ENCODE measurements around the gene BATF.

The BATF gene

DNA sequence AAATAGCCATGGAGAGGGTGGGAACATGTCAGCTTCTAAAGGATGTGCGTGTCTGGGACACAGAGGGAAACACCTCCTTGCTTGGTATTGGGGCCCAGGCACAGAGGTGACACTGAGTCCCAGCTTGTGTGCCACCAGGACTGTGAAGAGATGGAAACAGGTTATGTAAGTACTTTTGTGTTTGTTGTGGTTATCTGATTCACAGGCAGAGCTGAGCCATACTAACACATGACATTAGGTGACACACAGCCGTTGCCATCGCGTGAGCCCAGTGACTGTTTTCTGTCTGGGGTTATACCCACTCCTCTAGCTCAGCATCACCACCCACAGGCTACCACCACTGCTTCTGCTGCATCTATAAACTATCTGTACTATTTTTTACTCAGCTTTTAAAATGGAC lies 44.1 kb downstream of the BATF start:
- Histone ChIP-seq H2BK15ac (replicated peaks; ENCODE audit: low read depth) (no peak overlapping the region), H2BK5ac (ENCODE audit: low read length) (no peak overlapping the region), H3K36me3 (ENCODE audit: control insufficient read depth, insufficient read depth, low read length) (no peaks in the 10 kb centered on the region), H3K27ac (ENCODE audit: low read depth, low read length) (no peak overlapping the region), H4K5ac (ENCODE audit: low read length) (no peak overlapping the region), H3K9ac (ENCODE audit: low read length) (no peak overlapping the region), H3K18ac (ENCODE audit: low read length) (no peak overlapping the region), H2BK120ac (ENCODE audit: low read depth, low read length) (no peak overlapping the region), H3K4me2 (ENCODE audit: low read length) (no peak overlapping the region), H2AK5ac (ENCODE audit: low read length) (no peak overlapping the region), H3K4me1 (ENCODE audit: control insufficient read depth, low read depth, low read length) (no peaks in the 10 kb centered on the region), H3K27me3 (ENCODE audit: insufficient read depth, low read length, poor library complexity) (no peaks in the 10 kb centered on the region), H3K4me3 (ENCODE audit: low read length) (no peak overlapping the region), H3K4ac (ENCODE audit: low read depth, low read length) (no peak overlapping the region), H3K79me2 (ENCODE audit: control insufficient read depth, insufficient read depth, low read length) (no peaks in the 10 kb centered on the region), H3K56ac (ENCODE audit: low read length) (no peak overlapping the region), H4K8ac (ENCODE audit: low read depth, low read length) (no peak overlapping the region), H3K23ac (ENCODE audit: low read length) (no peak overlapping the region), H3K79me1 (ENCODE audit: low read length) (no peaks in the 10 kb centered on the region)
- DNase-seq: no peak
- WGBS (ENCODE audit: extremely low coverage, insufficient coverage, low lambda C conversion rate): no CpG with 5 or more reads among the region's 4 CpGs

DNA sequence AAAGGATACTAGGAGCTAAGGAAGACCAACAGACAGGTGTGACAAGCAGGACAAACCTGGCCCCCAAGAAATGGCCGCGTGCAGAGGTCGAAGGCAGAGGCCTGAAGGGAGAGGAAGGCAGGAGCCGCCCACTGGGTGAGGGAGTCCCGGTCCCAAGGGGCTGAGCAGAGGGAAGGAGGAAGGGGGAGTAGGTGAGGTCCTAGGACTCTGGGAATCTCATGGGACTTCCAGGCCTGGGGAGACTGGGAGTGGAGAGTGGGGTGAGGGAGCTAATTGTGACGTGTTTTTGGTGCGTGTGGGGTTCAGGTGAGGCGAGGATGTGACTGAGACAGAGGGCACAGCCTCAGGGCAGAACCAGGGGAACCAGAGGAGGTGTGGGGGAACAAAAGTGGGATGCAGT lies 44.5 kb downstream of the BATF start:
- WGBS (ENCODE audit: extremely low coverage, insufficient coverage, low lambda C conversion rate): no CpG with 5 or more reads among the region's 8 CpGs
- no peak overlapping the region for H2AK5ac ChIP-seq (ENCODE audit: low read length)
- no peak overlapping the region for H3K4me3 ChIP-seq (ENCODE audit: low read length)
- no peak overlapping the region for H3K27ac ChIP-seq (ENCODE audit: low read depth, low read length)
- no peak overlapping the region for H4K5ac ChIP-seq (ENCODE audit: low read length)
- no peaks in the 10 kb centered on the region for H3K79me2 ChIP-seq (ENCODE audit: control insufficient read depth, insufficient read depth, low read length)
- H2BK5ac ChIP-seq (ENCODE audit: low read length): no peak overlapping the region
- no peak for DNase-seq
- H3K4me2 ChIP-seq (ENCODE audit: low read length): no peak overlapping the region
- no peaks in the 10 kb centered on the region for H3K4me1 ChIP-seq (ENCODE audit: control insufficient read depth, low read depth, low read length)
- H2BK120ac ChIP-seq (ENCODE audit: low read depth, low read length): no peak overlapping the region
- no peak overlapping the region for H3K18ac ChIP-seq (ENCODE audit: low read length)
- H3K23ac ChIP-seq (ENCODE audit: low read length): no peak overlapping the region
- H3K36me3 ChIP-seq (ENCODE audit: control insufficient read depth, insufficient read depth, low read length): no peaks in the 10 kb centered on the region
- H3K4ac ChIP-seq (ENCODE audit: low read depth, low read length): no peak overlapping the region
- no peaks in the 10 kb centered on the region for H3K79me1 ChIP-seq (ENCODE audit: low read length)
- no peak overlapping the region for H3K56ac ChIP-seq (ENCODE audit: low read length)
- no peak overlapping the region for H4K8ac ChIP-seq (ENCODE audit: low read depth, low read length)
- H3K27me3 ChIP-seq (ENCODE audit: insufficient read depth, low read length, poor library complexity): no peaks in the 10 kb centered on the region
- no peak overlapping the region for H2BK15ac ChIP-seq (replicated peaks; ENCODE audit: low read depth)
- H3K9ac ChIP-seq (ENCODE audit: low read length): no peak overlapping the region

DNA sequence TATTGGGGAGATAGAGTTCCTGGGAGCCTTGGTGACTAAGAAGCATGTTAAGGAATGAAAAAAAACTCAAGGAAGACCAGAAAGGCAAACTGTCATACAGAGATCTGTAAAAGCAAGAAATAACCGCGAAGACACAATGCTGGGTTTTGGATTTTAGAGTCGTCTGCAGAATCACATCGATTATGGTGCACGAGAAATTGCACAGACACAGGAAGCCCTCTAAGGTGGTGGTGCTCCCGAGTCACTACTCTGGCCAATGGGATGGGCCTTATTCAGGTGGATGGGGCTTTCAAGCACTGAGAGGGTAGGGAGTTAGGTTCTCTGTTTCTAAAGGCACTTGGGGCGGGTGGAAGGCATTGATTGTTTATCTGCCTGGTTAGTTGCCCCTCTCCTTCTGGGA lies 45.9 kb downstream of the BATF start:
- Histone ChIP-seq H3K79me2 (ENCODE audit: control insufficient read depth, insufficient read depth, low read length) (no peaks in the 10 kb centered on the region), H3K4me1 (ENCODE audit: control insufficient read depth, low read depth, low read length) (no peaks in the 10 kb centered on the region), H2BK5ac (ENCODE audit: low read length) (no peak overlapping the region), H3K4me3 (ENCODE audit: low read length) (no peak overlapping the region), H3K23ac (ENCODE audit: low read length) (no peak overlapping the region), H4K8ac (ENCODE audit: low read depth, low read length) (no peak overlapping the region), H2BK120ac (ENCODE audit: low read depth, low read length) (no peak overlapping the region), H3K27me3 (ENCODE audit: insufficient read depth, low read length, poor library complexity) (no peaks in the 10 kb centered on the region), H3K4ac (ENCODE audit: low read depth, low read length) (no peak overlapping the region), H2BK15ac (replicated peaks; ENCODE audit: low read depth) (no peak overlapping the region), H3K4me2 (ENCODE audit: low read length) (no peak overlapping the region), H3K79me1 (ENCODE audit: low read length) (no peaks in the 10 kb centered on the region), H3K56ac (ENCODE audit: low read length) (no peak overlapping the region), H3K18ac (ENCODE audit: low read length) (no peak overlapping the region), H3K9ac (ENCODE audit: low read length) (no peak overlapping the region), H3K27ac (ENCODE audit: low read depth, low read length) (no peak overlapping the region), H3K36me3 (ENCODE audit: control insufficient read depth, insufficient read depth, low read length) (no peaks in the 10 kb centered on the region), H4K5ac (ENCODE audit: low read length) (no peak overlapping the region), H2AK5ac (ENCODE audit: low read length) (no peak overlapping the region)
- WGBS (ENCODE audit: extremely low coverage, insufficient coverage, low lambda C conversion rate): no CpG with 5 or more reads among the region's 7 CpGs
- no peak for DNase-seq

DNA sequence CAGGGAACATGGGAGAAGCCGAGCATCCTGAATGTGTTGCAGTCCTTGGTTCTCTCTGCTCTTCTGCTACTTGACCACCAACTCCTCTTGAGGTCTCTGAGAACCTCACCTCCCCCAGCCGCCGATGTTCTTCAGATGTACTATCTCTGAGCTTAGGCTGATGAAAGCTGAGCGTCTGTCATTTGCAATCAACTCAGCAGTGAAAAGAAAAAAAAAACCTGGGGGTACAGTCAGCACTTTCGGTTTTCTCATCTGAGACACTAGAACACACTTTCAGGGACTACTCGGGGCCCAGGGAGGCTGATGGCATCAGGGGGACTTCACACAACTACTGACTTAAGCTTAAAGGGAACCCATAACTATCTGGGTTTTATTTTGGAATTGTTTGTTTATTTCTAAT lies 46.5 kb downstream of the BATF start:
- Histone ChIP-seq H3K4me2 (ENCODE audit: low read length) (no peak overlapping the region), H2BK15ac (replicated peaks; ENCODE audit: low read depth) (no peak overlapping the region), H3K4me1 (ENCODE audit: control insufficient read depth, low read depth, low read length) (no peaks in the 10 kb centered on the region), H4K5ac (ENCODE audit: low read length) (no peak overlapping the region), H3K79me2 (ENCODE audit: control insufficient read depth, insufficient read depth, low read length) (no peaks in the 10 kb centered on the region), H2AK5ac (ENCODE audit: low read length) (no peak overlapping the region), H3K56ac (ENCODE audit: low read length) (no peak overlapping the region), H4K8ac (ENCODE audit: low read depth, low read length) (no peak overlapping the region), H3K4ac (ENCODE audit: low read depth, low read length) (no peak overlapping the region), H3K79me1 (ENCODE audit: low read length) (no peaks in the 10 kb centered on the region), H3K27me3 (ENCODE audit: insufficient read depth, low read length, poor library complexity) (no peaks in the 10 kb centered on the region), H3K23ac (ENCODE audit: low read length) (no peak overlapping the region), H3K36me3 (ENCODE audit: control insufficient read depth, insufficient read depth, low read length) (no peaks in the 10 kb centered on the region), H3K27ac (ENCODE audit: low read depth, low read length) (no peak overlapping the region), H2BK120ac (ENCODE audit: low read depth, low read length) (no peak overlapping the region), H2BK5ac (ENCODE audit: low read length) (no peak overlapping the region), H3K4me3 (ENCODE audit: low read length) (no peak overlapping the region), H3K18ac (ENCODE audit: low read length) (no peak overlapping the region), H3K9ac (ENCODE audit: low read length) (no peak overlapping the region)
- no CpG with 5 or more reads among the region's 6 CpGs for WGBS (ENCODE audit: extremely low coverage, insufficient coverage, low lambda C conversion rate)
- DNase-seq: no peak

DNA sequence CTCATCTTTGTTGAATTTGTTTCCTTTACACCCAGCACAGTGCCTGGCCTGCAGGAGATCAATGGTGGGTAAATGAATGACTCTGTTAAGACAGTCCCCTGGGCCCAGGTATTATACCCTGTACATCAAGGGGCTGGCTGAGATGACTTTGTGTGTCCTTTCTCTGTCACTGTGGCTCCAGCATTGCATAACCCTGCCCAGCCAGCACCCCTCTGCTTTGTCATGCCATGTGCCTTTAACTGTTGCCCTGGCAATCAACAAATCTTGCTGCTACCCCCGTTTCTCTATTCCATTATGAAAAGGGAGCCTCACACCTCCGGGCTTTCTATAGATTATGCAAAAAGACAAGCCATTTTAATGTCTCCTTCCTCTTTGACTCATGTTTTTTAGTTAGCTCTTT lies 48.5 kb downstream of the BATF start:
- Histone ChIP-seq H3K4me2 (ENCODE audit: low read length) (no peak overlapping the region), H3K23ac (ENCODE audit: low read length) (no peak overlapping the region), H3K79me1 (ENCODE audit: low read length) (no peaks in the 10 kb centered on the region), H2BK120ac (ENCODE audit: low read depth, low read length) (no peak overlapping the region), H3K4me1 (ENCODE audit: control insufficient read depth, low read depth, low read length) (no peaks in the 10 kb centered on the region), H3K9ac (ENCODE audit: low read length) (no peak overlapping the region), H3K4me3 (ENCODE audit: low read length) (no peak overlapping the region), H3K79me2 (ENCODE audit: control insufficient read depth, insufficient read depth, low read length) (no peaks in the 10 kb centered on the region), H3K36me3 (ENCODE audit: control insufficient read depth, insufficient read depth, low read length) (no peaks in the 10 kb centered on the region), H3K18ac (ENCODE audit: low read length) (no peak overlapping the region), H3K56ac (ENCODE audit: low read length) (no peak overlapping the region), H2BK15ac (replicated peaks; ENCODE audit: low read depth) (no peak overlapping the region), H4K8ac (ENCODE audit: low read depth, low read length) (no peak overlapping the region), H2BK5ac (ENCODE audit: low read length) (no peak overlapping the region), H3K4ac (ENCODE audit: low read depth, low read length) (no peak overlapping the region), H3K27ac (ENCODE audit: low read depth, low read length) (no peak overlapping the region), H4K5ac (ENCODE audit: low read length) (no peak overlapping the region), H2AK5ac (ENCODE audit: low read length) (no peak overlapping the region), H3K27me3 (ENCODE audit: insufficient read depth, low read length, poor library complexity) (no peaks in the 10 kb centered on the region)
- DNase-seq: no peak
- no CpG with 5 or more reads among the region's 2 CpGs for WGBS (ENCODE audit: extremely low coverage, insufficient coverage, low lambda C conversion rate)

DNA sequence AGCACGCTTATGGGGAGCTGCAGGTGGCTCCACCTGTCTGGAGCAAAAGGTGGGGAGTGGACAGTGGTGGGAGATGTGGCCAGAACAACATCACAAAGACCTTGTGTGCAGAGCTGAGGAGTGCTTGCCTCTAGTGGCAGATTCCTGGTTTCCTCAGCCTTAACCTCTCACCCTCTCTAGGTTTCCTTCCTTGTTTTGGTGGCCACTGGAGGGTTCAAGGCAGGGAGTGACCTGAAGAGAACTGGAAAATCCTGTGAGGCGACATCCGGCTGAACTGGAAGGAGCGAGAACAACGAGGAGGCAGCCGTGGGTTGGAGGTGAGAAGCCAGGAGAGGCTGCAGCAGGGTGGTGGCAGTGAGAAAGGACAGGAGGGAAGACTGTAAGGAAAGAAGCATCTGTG lies 49.8 kb downstream of the BATF start:
- Histone ChIP-seq H3K27me3 (ENCODE audit: insufficient read depth, low read length, poor library complexity) (no peaks in the 10 kb centered on the region), H3K79me2 (ENCODE audit: control insufficient read depth, insufficient read depth, low read length) (no peaks in the 10 kb centered on the region), H2BK5ac (ENCODE audit: low read length) (no peak overlapping the region), H2BK15ac (replicated peaks; ENCODE audit: low read depth) (no peak overlapping the region), H3K4ac (ENCODE audit: low read depth, low read length) (no peak overlapping the region), H2AK5ac (ENCODE audit: low read length) (no peak overlapping the region), H3K79me1 (ENCODE audit: low read length) (no peaks in the 10 kb centered on the region), H3K56ac (ENCODE audit: low read length) (no peak overlapping the region), H4K8ac (ENCODE audit: low read depth, low read length) (no peak overlapping the region), H3K27ac (ENCODE audit: low read depth, low read length) (no peak overlapping the region), H2BK120ac (ENCODE audit: low read depth, low read length) (no peak overlapping the region), H3K18ac (ENCODE audit: low read length) (no peak overlapping the region), H3K4me1 (ENCODE audit: control insufficient read depth, low read depth, low read length) (no peaks in the 10 kb centered on the region), H3K4me3 (ENCODE audit: low read length) (no peak overlapping the region), H3K9ac (ENCODE audit: low read length) (no peak overlapping the region), H4K5ac (ENCODE audit: low read length) (no peak overlapping the region), H3K36me3 (ENCODE audit: control insufficient read depth, insufficient read depth, low read length) (no peaks in the 10 kb centered on the region), H3K4me2 (ENCODE audit: low read length) (no peak overlapping the region), H3K23ac (ENCODE audit: low read length) (no peak overlapping the region)
- no peak for DNase-seq
- WGBS (ENCODE audit: extremely low coverage, insufficient coverage, low lambda C conversion rate): no CpG with 5 or more reads among the region's 6 CpGs
